CD1c-positive myeloid dendritic cell (primary cell): ENCODE results near the gene C17orf67.

Source experiments
- DNase-seq: peaks from one replicate; pipeline ENCODE4 v3.0.0-alpha.2; 2016; ENCODE audit errors: extremely low spot score

The C17orf67 gene

DNA sequence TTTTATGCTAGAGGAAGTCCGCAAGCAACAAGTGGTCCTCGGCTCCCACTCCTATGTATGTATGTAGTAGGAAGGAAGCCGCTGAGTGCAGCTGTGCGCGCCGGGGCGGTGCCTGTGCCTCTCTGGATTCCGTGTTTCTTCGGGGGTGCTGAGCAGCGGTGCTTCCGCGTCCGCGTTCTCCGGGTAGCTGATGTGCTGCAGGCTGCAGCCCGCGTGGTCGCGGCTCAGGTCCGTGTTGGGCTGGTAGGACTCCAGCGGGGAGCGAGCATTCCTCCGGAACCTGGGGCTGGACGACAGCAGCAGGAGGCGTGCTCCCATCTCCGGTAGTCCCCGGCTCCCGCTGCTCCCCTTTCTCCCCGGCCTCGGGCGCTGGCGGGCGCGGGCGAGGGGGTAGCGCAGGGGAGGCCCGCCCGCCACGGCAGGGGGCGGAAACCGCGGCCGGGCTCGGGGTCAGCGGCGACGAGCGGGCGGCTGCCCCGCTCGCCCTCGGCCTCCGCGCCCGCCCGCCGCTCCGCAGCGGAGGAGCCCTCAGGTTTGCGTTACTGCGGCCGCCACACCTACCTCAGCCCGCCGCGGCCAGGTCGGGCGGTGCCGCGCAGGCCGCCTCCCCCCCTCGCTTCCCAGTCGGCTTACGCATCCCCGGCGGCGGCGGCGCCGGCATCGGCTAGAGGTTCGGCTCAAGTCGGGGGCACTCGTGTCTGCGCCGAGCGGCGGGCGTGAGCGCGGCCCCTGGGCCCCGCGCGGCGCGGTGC lies 487 bp downstream of the C17orf67 start:
- peak; percentile 67 for DNase-seq

DNA sequence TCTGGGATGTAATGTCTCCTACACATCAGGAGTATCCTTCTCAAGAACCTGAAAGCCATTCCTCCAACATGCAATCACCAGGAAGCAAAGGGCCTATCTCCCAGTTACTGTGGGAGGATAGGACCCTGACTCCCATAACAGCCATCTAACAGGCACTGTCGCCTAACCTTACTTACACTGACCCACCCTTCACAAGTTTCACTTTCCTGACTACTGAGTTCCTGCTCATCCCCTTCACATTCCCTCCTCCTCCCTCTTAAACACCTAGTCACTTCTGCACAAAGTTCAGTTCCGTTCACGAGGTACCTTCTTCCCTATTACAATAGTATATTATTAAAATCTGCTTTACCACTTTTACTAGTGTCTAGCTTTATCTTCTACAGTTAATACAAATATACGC lies 1.3 kb downstream of the C17orf67 start:
- peak; percentile 34 for DNase-seq

DNA sequence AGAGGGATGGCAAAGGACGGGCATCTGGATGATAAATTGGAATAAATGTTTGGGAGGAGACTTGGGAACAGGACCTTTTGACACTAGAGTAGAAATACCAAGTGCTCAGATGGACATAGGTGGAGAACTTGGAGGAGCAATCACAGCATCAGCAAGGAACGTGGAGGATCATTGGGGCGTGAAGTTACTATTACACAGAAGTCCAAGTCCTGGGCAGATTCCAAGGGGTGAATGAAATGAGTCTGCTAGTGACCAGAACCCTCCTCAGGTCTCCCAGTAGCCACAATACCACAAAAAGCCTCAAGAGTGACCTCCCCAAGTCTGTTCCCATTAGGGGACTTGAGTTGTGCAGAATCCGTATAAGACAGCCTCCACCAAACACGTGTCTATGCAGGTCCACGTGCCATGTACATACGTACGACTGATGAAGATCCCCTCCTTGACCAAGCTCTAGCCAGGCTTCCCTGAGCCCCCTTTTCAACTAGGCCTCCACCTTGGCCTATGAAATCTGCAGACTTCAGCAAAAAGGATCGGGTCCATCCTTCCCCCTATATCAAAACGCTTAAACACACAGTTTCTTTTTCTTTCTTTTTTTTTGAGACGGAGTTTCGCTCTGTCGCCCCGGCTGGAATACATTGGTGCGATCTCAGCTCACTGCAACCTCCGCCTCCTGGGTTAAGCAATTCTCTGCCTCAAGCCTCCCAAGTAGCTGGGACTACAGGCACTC lies 2.2 kb downstream of the C17orf67 start:
- DNase-seq: no peak

DNA sequence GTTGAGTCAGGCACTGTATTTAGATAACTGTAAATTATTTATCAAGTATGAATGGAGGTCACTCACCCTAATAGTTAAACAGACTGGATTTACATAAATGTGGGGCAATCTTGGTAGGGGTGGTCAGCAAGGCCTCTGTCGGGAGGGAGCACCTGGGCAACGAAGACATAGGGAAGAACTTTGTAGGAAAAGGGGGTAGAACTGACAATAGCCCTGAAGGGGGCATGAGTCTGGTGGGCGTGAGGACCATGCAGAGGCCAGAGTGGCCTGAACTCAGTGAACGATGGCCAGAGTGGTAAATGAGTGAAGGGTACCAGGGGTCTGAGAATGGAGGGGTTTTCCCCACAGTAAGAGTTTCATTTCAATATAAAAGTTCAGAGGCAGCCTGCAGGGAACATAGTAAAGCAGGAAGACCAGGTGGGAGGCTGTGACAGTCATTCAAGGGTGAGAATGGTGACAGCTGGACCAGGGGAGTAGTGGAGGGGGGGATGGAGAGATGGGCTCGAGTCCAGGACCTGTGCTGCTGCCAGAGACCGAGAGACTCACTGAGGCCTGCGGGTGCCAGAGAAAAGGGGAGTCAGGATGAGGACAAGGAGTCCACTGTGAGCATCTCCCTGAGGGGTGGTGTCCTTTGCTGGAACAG lies 2.9 kb downstream of the C17orf67 start:
- no peak for DNase-seq

DNA sequence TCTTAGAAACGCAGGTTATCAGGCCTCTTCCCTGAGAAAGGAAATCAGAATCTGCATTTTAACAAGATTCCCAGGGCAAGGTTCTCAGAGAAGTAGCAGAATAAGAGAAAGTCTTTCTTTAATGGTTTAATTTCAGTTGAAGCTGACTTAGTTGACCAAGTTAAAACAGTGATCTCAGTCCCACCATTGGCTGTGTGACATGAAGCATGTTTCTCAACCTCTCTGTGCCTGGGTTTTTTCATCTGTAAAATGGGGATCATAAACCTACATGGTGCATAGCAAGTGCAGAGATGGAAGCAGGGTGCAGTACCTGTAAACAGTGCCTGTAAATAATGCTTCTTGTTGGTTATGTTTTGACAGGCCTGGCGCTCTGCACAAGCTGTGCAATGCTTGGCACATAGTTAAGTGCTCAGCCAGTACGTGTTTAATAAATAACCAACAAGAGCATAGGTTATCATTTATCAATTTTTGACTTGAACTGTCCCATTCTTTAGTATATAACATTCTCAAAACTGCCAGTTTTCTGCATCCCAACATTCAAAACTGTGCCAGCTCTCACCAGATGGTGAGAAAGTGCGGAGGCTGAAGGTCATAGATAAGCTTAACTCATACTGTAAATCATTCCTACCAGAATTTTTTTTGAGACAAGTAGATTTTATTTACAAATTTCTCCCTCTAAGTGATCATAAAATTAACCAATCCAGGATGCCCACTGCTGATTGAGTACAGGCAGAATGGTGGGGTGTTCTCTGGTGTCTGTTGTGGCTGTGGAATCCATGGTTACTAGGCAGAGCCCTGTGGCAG lies 6.9 kb downstream of the C17orf67 start:
- DNase-seq: no peak

DNA sequence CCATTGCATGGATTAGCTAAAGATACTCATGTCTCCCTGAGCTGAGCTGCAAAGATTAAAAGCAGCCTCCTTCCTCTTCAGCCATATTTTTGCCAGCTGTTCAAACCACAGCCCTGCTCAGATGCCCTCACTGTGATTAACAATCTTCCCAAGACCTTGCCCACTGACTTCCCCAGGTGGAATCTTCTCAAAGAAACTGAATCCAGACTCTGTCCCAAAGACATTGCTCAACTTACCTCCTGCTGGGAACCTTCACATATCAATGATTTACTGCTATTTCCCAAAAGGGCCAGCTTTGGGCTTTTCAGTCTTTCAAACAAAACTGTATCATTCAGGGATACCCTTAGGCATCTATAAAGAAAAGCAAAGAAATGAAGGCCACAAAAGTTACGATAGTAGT lies 9.2 kb downstream of the C17orf67 start:
- no peak for DNase-seq

DNA sequence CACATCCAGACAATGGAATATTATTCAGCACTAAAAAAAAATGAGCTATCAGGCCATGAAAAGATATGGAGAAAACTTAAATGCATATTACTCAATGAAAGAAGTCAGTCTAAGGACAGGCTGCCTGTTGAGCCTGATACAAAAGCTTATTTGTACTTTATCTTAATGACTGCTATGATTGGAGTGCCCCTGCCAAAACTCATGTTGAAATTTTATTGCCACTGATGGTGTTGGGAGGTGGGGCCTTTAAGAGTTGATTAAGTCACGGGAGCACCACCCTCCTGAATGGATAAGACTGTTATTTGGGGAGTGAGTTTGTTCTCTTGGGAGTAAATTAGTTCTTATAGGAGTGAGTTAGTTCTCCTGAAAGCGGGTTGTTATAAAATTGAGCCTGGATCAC lies 9.9 kb downstream of the C17orf67 start:
- no peak for DNase-seq

DNA sequence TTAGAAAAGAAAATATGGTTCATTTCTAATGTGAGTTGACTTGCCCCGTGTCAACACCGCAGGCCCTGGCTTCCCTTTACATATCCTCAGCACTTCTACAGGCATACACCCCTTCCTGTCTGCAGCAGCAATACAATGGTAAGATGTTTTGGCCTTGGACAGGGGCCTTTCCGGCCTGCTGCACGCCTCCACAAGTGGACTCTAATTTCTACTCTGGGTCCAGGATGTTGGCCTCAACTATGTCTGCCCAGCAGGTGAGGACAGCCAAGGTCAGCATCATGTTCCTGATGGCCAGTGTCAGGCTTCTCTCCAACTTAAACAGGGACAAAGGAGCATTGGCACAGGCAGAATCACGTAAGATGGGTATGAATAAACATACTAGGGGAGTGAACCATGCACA lies 11.0 kb downstream of the C17orf67 start:
- DNase-seq: no peak

DNA sequence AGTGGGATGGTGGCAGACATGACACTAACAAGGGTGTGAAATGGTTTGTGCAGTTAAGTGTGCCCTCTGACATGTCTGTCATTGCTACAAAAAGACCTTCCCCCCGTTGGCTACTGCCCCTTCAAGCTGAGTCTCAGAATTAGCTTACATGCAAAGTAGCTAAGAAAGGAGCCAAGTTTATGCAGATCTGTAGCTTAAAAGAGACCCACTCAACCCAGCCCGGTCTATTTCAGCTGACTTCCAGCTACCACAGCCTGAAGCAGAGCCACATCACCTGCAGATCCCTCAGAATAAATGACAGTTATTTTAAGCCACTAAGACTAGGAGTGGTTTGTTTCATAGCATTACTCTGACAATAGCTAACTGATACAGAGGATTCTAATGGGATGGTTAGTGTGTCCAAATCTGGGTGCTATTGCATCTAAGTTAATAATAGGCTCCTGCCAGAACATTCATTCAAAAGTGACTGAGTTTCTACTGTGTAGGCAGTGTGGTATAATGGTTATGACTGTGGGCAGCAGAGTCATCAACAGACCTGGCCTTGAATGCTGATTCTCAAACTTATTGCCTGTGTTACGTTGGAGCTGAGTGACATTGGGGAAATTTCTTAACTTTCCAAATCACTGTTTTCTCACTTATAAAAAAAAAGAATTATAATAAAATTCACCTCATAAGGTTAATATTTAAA lies 11.7 kb downstream of the C17orf67 start:
- no peak for DNase-seq

DNA sequence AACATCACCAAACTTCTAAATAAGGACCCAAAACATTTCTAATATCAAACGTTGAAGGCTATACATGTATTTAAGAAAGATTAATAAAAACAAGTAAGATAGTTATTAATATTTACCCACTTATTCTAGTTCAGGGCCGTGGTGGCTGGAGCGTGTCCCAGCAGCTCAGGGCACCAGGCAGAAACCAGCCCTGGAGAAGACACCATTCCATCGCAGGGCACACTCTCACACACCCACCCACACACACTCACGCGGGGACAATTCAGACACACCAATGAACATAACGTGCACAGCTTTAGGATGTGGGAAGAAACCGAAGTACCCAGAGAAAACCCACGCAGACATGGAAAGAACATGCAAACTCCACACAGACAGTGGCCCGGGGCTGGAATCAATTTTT lies 13.5 kb downstream of the C17orf67 start:
- DNase-seq: no peak

DNA sequence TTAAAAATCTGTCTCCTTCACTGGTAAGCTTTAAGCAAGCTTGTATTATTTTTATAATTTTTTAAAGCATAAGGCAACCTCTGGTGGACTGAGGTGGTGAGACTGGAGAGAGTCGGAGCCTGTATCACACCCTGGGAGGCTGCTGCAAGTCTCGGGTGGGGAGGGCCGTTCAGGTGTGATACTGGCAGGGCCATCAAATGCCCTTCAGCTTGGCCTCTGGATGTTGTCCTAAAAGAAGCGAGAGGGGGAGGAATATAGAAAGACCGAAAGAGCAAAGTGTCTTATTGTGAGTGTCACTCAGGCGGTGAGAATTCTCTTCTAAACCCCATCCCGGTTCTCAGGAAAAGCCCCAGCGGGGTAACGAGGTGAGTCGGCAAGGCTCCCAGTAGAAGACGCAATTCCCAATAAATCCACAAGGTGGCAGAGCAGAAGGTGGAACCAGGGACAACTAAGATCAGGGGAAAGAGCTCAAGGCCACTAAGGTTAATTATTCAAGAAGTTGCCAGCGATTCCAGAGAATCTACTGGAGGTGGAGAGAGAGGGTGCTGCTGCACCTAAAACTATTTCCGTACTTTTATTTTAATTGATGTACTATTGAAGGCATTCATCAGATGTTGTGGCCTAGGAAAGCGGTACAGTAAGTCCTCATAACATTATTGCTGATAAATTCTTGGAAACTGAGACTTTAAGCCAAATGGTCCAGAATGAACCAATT lies 14.1 kb downstream of the C17orf67 start:
- DNase-seq: peak; percentile 78

DNA sequence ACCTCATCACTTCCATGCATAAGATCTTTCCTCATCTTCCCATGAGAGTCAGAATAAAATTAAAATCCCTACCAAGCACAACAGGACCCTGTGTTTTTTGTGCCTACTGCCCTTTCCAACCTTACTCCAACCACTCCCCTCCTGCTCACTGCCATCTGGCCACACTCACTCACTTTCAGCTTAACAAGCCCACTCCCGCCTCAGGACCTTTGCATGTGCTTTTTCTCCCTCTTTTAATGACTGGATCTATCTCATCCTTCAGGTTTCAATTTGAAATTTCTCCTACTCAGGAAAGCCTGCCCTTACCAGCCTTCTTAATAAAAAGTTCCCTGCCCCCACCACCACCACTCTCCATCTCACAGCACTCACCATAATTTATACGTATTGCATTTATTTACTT lies 14.7 kb downstream of the C17orf67 start:
- no peak for DNase-seq

DNA sequence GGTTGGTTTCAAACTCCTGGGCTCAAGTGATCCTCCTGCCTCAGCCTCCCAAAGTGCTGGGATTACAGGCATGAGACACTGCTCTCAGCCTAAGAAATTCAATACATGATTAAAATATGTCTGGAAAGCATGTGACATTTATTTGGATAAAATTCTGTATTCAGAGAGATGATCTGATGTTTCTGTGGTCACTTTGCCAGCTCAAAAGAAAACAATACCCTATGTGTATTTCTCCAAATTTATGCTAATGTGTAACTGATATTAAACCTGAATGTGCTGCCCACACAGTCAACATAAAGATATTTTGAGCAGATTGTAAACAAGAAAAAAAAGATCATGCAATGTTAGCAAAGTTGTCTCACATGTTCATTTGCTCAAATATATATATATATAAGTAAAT lies 16.7 kb downstream of the C17orf67 start:
- no peak for DNase-seq

DNA sequence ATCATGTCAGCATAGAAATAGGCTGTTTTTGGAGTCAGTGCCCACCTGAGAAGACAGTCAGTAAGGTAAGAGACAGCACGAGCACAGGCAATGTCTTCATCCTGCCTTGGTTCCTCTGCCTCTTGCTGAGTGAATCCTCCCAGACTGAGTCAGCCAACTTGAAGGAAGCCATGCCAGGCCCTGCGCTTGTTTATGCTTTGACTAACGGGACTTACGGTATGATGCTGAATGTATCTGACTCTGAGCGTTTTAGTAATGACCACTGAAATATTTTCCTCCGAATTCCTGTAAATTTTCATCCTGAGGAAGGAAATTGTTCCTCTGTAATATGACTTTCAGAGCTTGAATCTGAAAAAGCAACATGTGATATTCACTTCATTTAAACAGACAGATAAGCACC lies 18.0 kb downstream of the C17orf67 start:
- DNase-seq: no peak

DNA sequence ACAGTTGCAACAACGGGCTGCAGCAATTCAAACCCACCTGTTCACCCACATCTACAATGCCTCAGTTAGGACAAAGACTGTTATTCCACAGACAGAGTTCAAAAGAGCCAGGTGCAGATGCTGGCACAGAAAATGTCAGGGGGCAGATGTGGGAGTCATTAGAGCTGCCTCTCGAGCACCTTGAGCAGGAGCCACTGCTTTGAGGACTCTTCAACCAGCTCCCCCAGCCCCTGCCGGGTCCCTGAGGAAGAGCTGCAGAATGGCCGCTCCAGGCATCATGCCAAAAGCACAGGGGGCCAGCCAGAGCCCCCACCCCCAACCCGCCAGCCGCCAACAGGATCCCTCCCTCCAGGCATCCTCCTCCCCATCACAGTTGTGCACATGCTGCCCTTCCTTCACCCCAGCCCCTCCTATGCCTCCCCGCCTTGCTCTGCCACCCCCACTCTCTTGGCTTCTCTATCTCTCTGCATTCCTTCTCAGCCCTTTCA lies 20.8 kb downstream of the C17orf67 start:
- DNase-seq: no peak

DNA sequence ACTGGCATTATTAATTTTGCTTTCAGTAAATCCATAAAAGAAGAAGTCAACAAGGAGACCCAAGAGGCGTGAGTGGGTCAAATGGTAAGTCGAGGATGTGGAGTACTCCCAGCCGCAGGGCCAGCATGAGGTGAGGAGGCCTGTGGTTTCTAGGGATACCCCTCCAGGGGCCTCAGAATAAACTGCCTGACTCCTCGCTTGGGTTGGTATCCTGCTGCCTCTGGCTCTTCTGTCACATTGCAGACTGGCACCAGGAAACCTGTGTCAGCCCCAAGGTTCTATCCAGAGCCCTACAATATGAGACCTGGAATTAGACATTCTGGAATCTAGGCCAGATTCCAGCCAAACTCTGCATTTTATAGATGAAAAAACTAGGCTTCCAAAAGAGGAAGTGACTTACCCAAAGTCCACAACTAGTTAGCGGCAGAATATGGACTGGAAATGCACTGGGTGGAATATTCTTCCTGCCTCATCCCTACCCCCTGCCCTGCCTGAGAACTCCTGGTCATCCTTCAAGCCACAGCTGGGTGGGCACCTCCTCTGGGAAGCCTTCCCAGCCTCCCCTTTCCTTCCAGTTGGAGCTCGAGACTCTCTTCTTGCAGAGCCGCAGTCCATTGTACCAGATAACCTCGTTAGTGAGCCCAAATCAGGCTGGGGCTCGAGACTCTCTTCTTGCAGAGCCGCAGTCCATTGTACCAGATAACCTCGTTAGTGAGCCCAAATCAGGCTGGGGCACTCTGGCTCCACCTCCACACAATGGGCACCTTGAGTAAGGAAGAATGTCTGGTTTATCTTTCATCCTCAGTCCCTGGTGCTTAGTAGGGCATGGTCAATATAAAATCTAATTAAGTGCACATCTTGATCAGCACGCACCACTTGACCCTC lies 22.6 kb downstream of the C17orf67 start:
- no peak for DNase-seq

DNA sequence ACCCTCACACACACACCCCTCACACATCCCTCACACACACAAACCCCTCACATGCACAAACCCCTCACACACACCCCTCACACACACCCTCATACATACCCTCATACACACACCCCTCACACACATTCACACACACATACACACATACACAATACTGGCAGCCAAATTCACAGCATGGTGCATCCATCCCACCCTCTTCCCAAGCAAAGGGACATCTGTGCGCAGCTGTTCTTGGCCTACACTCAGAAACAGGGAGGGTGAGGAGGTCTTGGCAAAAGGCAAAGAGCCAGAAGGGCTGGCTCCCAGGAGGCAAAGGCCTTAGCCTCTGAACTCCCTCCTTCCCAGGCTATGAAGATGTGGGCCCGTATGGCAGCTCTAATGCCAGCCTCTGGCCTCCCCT lies 23.4 kb downstream of the C17orf67 start:
- no peak for DNase-seq

DNA sequence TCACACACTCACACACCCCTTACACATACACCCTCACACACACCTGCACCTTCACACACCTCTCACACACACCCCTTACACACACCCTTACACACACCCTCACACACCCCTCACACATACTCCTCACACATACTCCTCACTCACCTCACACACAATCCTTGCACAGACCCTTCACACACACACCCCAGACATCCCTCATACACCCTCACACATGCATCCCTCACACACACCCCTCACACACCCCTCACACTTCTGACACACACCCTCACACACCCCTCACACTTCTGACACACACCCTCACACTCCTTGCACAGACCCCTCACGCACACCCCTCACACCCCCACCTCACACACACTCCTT lies 23.9 kb downstream of the C17orf67 start:
- no peak for DNase-seq

DNA sequence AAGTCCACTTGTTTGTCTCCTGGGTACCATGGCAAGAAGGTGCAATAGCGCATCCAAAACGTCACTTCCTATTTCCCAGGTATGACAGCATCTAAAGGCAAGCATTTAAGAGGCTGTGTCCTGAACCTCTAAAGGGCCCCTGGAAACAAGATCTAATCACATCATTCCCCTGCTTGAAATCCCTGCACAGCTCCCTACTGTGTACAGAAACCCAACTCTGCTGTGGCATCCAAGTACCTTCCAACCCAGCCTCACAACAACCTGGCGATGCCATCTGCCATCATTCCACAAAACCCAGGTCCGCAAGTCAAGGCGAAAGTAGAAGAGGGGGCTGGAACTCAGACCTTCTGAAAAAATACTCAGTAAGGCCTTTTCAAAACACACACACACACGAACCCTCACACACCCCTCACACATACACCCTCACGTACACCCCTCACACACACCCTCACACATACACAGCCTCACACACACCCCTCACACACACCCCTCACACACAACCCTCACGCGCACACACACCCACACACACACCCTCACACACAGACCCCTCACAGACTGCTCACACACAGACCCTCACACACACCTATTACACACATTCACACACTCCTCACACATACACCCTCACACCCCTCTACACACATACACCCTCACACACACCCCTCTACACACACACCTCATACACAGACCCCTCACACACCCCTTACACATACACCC lies 24.5 kb downstream of the C17orf67 start:
- no peak for DNase-seq
